Activated CD4-positive, alpha-beta T cell treated with anti-CD3 and anti-CD28 coated beads for 36 hours (primary cell): ENCODE results near the gene METRN. TPM values are rescaled to one million over a fixed set of nuclear protein-coding genes. Genes with fewer than 3 reads are reported as not detected.
A peak's percentile ranks its signal among the peaks of the same experiment; 100 is the strongest.
"Not testable (repeated sequence)": the region's sequence is repeated elsewhere in the genome, so short reads cannot be mapped to it uniquely, and the experiment has no call there.

Experiments
- ATAC-seq: fragments of 200-7000 bp; cut with Tn5 transposase; one replicate; pipeline ENCODE4 v1.10.0; 2021; ENCODE audit warnings: mild to moderate bottlenecking, moderate library complexity
- CTCF ChIA-PET: fragments of 350-600 bp; sonication (Branson Sonifier 250); formaldehyde crosslinking; loops from one replicate; lab custom pipeline; 2021; ENCODE audit warnings: antibody characterized with exemption; lab: Charles Lee
- POLR2A ChIA-PET: fragments of 350-600 bp; sonication (Branson Sonifier 250); formaldehyde crosslinking; loops from one replicate; lab custom pipeline; 2021; ENCODE audit warnings: antibody characterized with exemption, inconsistent platforms; lab: Charles Lee
- DNase-seq: peaks from one replicate; pipeline ENCODE4 v3.0.0-alpha.2; 2020
- H3K27ac Mint-ChIP-seq: one replicate; pipeline ENCODE4 v1.8.0; 2021; ENCODE audit warnings: mixed read lengths
- H3K27me3 Mint-ChIP-seq: one replicate; pipeline ENCODE4 v1.8.0; 2021; ENCODE audit warnings: mixed read lengths
- H3K36me3 Mint-ChIP-seq: one replicate; pipeline ENCODE4 v1.8.0; 2021; ENCODE audit warnings: low read depth, mixed read lengths
- H3K4me1 Mint-ChIP-seq: one replicate; pipeline ENCODE4 v1.8.0; 2021; ENCODE audit warnings: mixed read lengths
- H3K4me3 Mint-ChIP-seq: one replicate; pipeline ENCODE4 v1.8.0; 2021; ENCODE audit warnings: mild to moderate bottlenecking, moderate library complexity, mixed read lengths
- H3K9me3 Mint-ChIP-seq: one replicate; pipeline ENCODE4 v1.8.0; 2021; ENCODE audit warnings: low read depth, mixed read lengths
- intact Hi-C, 2 experiments: fragments of 100-400 bp; cut with DNase I in 1 of 2; cut with micrococcal nuclease in 1 of 2; formaldehyde crosslinking; loops; one replicate each; pipeline versions ENCODE4 v1.14.2 to v1.15.1; 2022 to 2024; cut with DNase I, micrococcal nuclease
- total RNA-seq, 2 experiments: library from RNA; stranded (reverse); gene quantifications; one replicate each; pipeline ENCODE4 v1.2.3, GENCODE V29; 2021

METRN gene
- total RNA-seq, 2 experiments from 2014 or later: 11.1 to 13.3 TPM

DNA sequence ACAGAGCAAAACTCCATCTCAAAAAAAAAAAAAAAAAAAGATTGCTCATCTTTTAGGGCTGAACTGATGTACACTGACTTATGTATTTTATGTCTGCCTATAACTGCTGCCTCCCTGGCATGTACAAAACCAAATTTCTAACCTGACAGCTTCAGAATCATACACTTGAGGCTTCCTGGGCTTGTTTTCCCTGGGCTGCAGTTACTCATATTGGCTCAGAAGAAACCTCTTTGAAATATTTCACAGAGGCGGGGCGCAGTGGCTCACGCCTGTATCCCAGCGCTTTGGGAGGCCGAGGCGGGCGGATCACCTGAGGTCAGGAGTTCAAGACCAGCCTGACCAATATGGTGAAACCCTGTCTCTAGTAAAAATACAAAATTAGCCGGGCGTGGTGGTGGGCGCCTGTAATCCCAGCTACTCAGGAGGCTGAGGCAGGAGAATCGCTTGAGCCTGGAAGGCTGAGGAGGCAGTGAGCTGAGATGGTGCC, 39.2 kb downstream of the METRN start:
- H3K9me3 Mint-ChIP-seq, H3K27me3 Mint-ChIP-seq: not testable (repeated sequence)

GRCh38 chr16:754656-755055, 39.7 kb downstream of the METRN start:
- Mint-ChIP-seq H3K9me3 (peaks cover 4% of the 10 kb centered on the region), H3K27ac (no peak overlapping the region), H3K27me3 (peaks cover 9% of the 10 kb centered on the region), H3K4me3 (no peak overlapping the region), H3K36me3 (no peaks in the 10 kb centered on the region), H3K4me1 (no peaks in the 10 kb centered on the region)
- DNase-seq (no peak), ATAC-seq (no peak)
- intact Hi-C loops: no loop called here
- CTCF ChIA-PET: no interaction called here
- POLR2A ChIA-PET: no interaction called here

More for the DNA sequence above, 39.2 kb downstream of the METRN start:
- H3K4me3 Mint-ChIP-seq, H3K4me1 Mint-ChIP-seq, H3K36me3 Mint-ChIP-seq, CTCF ChIA-PET, H3K27ac Mint-ChIP-seq, intact Hi-C loops, ATAC-seq, DNase-seq, POLR2A ChIA-PET: not testable (repeated sequence)

DNA sequence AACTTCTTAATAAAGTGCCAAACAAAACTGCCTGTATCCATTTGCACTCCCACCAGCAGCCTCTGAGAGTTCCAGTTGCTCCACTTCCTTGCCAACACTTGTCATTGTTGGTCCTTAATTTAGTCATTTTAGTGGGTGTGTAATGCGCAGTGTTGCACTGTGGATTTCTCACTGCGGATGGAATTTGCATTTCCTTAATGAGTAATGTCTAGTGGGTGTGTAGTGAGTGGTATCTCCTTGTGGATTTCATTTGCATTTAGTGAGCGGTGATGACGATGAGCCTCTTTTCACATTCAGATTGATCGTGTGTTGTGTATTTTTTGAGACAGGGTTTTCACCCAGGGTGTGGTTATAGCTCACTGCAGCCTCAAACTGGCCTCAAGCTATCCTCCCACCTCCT, 41.5 kb downstream of the METRN start:
- POLR2A ChIA-PET: no interaction called here

GRCh38 chr16:759110-759910, 44.4 kb downstream of the METRN start:
- intact Hi-C loops: no loop called here
- no peak overlapping the region for H3K4me3 Mint-ChIP-seq
- ChIA-PET CTCF (interaction anchor here (0.9 kb wide), 1 partner anchor 47 kb away, joined by 4 read pairs; no protein-coding TSS in a partner anchor), POLR2A (no interaction called here)
- DNase-seq (no peak), ATAC-seq (no peak)
- peaks cover 9% of the 10 kb centered on the region for H3K27me3 Mint-ChIP-seq
- peaks cover 4% of the 10 kb centered on the region for H3K9me3 Mint-ChIP-seq
- no peak overlapping the region for H3K27ac Mint-ChIP-seq
- no peaks in the 10 kb centered on the region for H3K4me1 Mint-ChIP-seq
- no peaks in the 10 kb centered on the region for H3K36me3 Mint-ChIP-seq

More for the DNA sequence above, 41.5 kb downstream of the METRN start:
- Mint-ChIP-seq H3K36me3 (no peaks in the 10 kb centered on the region), H3K4me3 (no peak overlapping the region), H3K27me3 (peaks cover 9% of the 10 kb centered on the region), H3K9me3 (peaks cover 4% of the 10 kb centered on the region), H3K4me1 (no peaks in the 10 kb centered on the region), H3K27ac (no peak overlapping the region)
- intact Hi-C loops: no loop called here
- CTCF ChIA-PET: interaction anchor here (0.8 to 1.6 kb wide), 2 partner anchors 16 to 44 kb away, joined by 3 read pairs; partner anchors contain the start of gene CIAO3
- DNase-seq: no peak
- peak; percentile 77 for ATAC-seq

DNA sequence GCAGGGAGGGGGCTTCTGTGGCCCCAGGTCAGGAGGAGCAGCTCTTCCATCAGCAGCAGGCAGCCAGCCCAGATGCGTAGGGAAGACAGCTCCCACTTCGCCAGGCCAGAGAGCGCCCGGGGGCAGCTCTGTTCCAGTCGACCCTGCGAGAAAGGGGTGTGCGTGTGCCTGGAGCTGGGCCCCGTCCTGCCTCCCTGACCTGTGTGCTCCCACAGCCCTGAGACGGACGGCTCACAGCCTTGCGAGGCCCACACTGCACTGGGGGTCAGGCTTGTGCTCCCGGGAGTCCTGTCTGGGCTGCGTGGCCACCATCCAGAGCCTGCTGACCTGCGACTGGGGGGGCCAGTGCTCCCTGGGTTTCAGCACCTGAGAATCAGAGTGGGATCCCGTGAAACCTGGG, 45.1 kb downstream of the METRN start:
- ATAC-seq: no peak
- peaks cover 7% of the 10 kb centered on the region for H3K27me3 Mint-ChIP-seq
- no peak overlapping the region for H3K27ac Mint-ChIP-seq
- H3K9me3 Mint-ChIP-seq: peaks cover 4% of the 10 kb centered on the region
- no peak for DNase-seq
- ChIA-PET CTCF (interaction anchor here (0.9 kb wide), 1 partner anchor 48 kb away, joined by 4 read pairs; no protein-coding TSS in a partner anchor), POLR2A (no interaction called here)
- no peaks in the 10 kb centered on the region for H3K4me1 Mint-ChIP-seq
- H3K4me3 Mint-ChIP-seq: no peak overlapping the region
- intact Hi-C loops: no loop called here
- no peaks in the 10 kb centered on the region for H3K36me3 Mint-ChIP-seq

DNA sequence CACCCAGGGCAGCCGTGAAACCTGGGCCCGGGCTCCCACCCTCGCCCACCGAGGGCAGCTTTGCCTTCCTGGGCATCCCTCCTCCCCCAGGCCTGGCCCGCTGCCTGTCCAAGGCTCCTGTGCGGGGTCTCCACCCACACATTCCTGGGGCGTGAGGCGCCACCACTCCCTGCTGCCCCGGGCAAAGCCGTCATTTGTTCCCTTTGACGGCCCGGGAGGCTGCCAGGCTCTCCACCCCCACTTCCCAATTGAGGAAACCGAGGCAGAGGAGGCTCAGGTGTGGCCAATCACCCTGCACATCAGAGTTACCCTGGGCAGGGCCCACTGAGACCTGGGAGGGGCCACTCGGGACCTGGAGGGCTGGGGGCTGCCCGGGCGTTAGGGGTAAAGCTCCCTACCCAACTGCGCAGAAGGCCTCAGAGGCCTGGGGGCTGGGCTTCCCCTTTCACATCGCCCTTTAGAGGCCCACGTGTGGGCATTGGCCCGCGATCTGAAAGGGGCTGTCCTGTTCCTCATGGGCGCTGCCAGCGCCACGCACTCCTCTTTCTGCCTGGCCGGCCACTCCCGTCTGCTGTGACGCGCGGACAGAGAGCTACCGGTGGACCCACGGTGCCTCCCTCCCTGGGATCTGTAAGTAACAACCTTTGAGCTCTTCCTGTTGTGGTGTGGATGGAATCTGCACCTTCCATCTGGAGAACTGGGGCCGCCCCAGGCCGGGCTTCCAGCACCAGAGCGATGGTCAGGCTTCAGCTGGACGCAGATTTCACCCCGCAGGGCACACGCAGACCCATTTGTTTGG, 45.8 kb downstream of the METRN start, which contains the start of gene MSLN:
Gene MSLN (plus strand): TSS at position 190 of the 799 bp plus-strand sequence. CDS start 1,947 bp downstream, outside the sequence.
- no peak for ATAC-seq

DNA sequence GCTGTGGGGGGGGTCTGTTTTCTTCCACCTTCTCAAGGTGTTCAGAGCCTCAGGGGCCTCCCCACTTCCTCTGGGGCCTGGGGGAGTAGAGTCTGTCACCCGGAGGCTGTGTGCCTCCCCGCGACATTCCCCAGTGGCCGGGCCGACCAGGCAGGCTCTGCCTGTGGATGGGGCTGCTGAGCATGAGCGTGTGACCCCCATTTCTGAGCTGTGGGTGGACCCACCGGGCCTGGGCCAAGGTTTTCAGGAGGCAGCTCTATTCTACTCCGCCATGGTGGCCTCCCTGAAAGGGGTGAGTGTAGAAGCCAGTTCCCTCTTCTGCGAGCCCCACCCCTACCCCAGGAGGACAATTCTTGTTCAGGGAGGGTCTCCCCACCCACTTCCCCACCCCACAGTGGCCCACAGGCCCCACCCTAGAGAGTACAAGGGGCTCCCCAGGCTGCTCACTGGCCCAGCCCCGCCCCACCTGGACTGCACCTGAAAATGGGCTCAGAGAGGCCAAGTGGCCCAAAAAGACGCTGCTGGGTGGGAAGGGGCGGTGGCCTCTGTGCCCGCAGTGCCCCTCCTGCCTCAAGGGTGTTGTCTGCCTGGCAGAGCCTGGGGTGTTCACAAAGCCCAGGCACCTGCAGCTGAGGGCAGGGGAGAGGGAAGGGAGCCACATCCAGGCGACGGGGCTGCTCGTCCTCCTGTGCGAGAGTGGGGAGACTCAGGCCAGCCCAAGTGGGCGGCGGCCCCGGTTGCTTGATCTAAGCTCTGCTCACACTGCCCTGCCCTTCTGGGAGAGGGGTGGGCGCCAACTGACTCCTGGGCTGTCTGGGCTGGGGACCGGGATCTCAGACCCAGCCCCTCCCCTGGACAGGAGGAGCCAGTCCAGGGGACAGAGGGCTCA, 47.0 kb downstream of the METRN start:
- DNase-seq: no peak
- no peaks in the 10 kb centered on the region for H3K9me3 Mint-ChIP-seq
- CTCF ChIA-PET: no interaction called here
- H3K4me3 Mint-ChIP-seq: no peak overlapping the region
- intact Hi-C loops: no loop called here
- POLR2A ChIA-PET: no interaction called here
- H3K27ac Mint-ChIP-seq: no peak overlapping the region
- H3K27me3 Mint-ChIP-seq: peaks cover 4% of the 10 kb centered on the region
- H3K36me3 Mint-ChIP-seq: no peaks in the 10 kb centered on the region
- ATAC-seq: no peak
- no peaks in the 10 kb centered on the region for H3K4me1 Mint-ChIP-seq

More for the DNA sequence above, 45.8 kb downstream of the METRN start, which contains the start of gene MSLN:
- no peak within 1 kb of the TSS for H3K27ac Mint-ChIP-seq
- peaks cover 7% of the 10 kb centered on the region for H3K27me3 Mint-ChIP-seq
- no peak for DNase-seq
- H3K4me1 Mint-ChIP-seq: no peaks in the 10 kb centered on the region
- intact Hi-C loops: no loop called here
- peaks cover 4% of the 10 kb centered on the region for H3K9me3 Mint-ChIP-seq
- ChIA-PET POLR2A (no interaction called here), CTCF (interaction anchor here (0.7 kb wide), 1 partner anchor 50 kb away, joined by 3 read pairs; no protein-coding TSS in a partner anchor)
- H3K36me3 Mint-ChIP-seq: no peaks in the 10 kb centered on the region
- H3K4me3 Mint-ChIP-seq: no peak within 1 kb of the TSS

DNA sequence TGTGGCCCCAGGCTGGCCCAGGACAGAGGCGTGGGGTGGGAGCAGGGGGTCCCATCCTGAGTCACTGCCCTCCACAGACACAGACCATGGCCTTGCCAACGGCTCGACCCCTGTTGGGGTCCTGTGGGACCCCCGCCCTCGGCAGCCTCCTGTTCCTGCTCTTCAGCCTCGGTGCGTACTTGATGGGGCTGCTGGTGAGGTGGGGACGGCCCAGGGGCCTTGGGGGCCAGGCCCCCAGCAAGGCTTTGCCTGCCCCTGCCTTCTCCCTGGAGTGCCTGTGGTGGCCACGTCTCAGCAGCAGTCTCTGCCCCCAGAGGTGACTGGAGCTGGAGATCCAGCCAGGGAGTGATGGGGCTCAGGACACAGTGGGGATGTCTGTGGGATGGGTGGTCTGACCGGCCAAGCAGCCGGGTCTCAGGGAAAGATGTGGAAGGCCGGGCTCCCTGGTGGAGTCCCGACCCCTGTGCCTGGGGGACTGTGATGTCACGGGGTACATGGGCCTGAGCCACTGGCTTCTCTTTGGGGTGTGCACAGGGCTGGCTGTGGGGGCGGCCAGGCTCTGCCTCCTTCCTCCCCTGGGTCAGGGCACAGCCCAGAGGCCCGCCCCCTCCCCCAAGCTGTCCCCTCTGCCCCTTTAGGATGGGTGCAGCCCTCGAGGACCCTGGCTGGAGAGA, 47.8 kb downstream of the METRN start:
- POLR2A ChIA-PET: no interaction called here
- intact Hi-C loops: no loop called here

DNA sequence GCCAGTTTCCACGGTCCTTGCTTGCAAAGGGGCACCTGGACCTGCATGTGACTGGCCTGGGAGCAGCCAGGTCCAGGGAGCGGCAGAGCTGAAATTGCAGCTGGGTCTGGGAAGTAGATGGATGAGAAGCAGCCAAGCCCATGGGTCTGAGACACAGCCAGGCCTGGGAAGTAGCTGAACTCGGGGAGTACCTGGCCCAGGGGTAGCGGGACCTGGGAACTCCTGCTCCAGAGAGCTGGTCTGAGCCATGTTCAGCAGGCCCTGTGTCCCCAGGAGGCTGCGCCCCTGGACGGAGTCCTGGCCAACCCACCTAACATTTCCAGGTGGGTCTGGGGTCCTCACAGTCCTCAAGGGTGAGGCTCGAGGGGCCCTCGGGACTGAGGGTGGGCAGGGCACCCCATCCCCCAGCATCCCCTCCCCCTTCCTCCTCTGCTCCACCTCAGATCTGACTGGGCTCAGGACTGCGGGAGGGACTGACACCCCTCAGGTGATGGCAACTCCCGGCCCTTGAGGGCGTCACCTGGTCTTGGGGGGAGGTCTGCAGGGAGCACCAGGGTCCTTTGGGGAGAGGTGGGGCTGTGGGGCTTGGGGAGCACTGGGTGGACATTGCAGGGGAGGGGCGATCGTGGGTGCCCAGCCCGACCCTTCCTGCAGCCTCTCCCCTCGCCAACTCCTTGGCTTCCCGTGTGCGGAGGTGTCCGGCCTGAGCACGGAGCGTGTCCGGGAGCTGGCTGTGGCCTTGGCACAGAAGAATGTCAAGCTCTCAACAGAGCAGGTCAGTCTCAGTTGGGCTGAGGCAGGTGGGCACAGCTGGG, 48.7 kb downstream of the METRN start:
- no peaks in the 10 kb centered on the region for H3K9me3 Mint-ChIP-seq
- H3K4me3 Mint-ChIP-seq: no peak overlapping the region
- H3K27ac Mint-ChIP-seq: no peak overlapping the region
- H3K27me3 Mint-ChIP-seq: no peaks in the 10 kb centered on the region
- ATAC-seq: no peak
- no peak for DNase-seq
- intact Hi-C loops: no loop called here
- POLR2A ChIA-PET: no interaction called here
- no peaks in the 10 kb centered on the region for H3K36me3 Mint-ChIP-seq
- no peaks in the 10 kb centered on the region for H3K4me1 Mint-ChIP-seq
- CTCF ChIA-PET: no interaction called here

More for the DNA sequence above, 47.8 kb downstream of the METRN start:
- no peak for ATAC-seq
- no peaks in the 10 kb centered on the region for H3K4me1 Mint-ChIP-seq
- no peak for DNase-seq
- CTCF ChIA-PET: no interaction called here
- no peak overlapping the region for H3K4me3 Mint-ChIP-seq
- no peaks in the 10 kb centered on the region for H3K9me3 Mint-ChIP-seq
- no peak overlapping the region for H3K27ac Mint-ChIP-seq
- peaks cover 2% of the 10 kb centered on the region for H3K27me3 Mint-ChIP-seq
- H3K36me3 Mint-ChIP-seq: no peaks in the 10 kb centered on the region

DNA sequence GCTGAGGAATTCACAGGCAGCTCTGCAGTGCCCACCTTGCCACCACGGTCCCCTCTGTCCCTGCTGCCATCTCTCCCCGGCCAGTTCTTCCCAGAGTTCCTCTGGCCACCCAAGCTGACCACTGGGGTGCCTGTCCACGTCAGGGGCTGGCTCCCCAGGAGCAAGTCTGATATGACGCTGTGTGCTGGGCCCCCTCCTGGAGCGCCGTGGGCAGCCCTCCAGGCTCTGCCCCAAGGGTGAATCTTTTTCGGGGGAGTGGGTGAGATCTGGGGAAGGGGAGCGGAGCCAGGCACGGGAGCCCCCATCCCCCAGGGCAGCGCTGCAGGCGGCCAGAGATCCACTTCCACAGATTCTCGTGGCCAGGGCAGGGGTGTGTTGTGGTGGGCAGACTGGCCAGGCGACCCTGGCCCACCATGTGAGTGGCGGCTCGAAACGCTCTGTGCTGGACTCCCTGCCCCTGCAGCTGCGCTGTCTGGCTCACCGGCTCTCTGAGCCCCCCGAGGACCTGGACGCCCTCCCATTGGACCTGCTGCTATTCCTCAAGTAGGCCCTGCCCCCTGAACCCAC, 49.3 kb downstream of the METRN start:
- no peaks in the 10 kb centered on the region for H3K27me3 Mint-ChIP-seq
- no peaks in the 10 kb centered on the region for H3K4me1 Mint-ChIP-seq
- intact Hi-C loops: no loop called here
- ATAC-seq: no peak
- H3K27ac Mint-ChIP-seq: no peak overlapping the region
- no peaks in the 10 kb centered on the region for H3K9me3 Mint-ChIP-seq
- no peaks in the 10 kb centered on the region for H3K36me3 Mint-ChIP-seq
- CTCF ChIA-PET: no interaction called here
- DNase-seq: no peak
- POLR2A ChIA-PET: no interaction called here
- no peak overlapping the region for H3K4me3 Mint-ChIP-seq
